CD4-positive, CD25-positive, alpha-beta regulatory T cell (primary cell): ENCODE measurements around the gene TMEM116. TPM values are rescaled to one million over a fixed set of nuclear protein-coding genes. Genes with fewer than 3 reads are reported as not detected.
"Not testable (repeated sequence)": the region's sequence is repeated elsewhere in the genome, so short reads cannot be mapped to it uniquely, and the experiment has no call there.

ENCODE experiments used
- ATAC-seq, 2 donors: fragments of 150-1000 bp; cut with Tn5 transposase; one replicate each; pipeline ENCODE4 v1.10.0; 2021; ENCODE audit warnings: low read depth in 2 of 2, moderate number of reproducible peaks in 2 of 2, moderate library complexity in 1 of 2
- DNase-seq, 3 donors: peaks; one replicate each; pipeline versions ENCODE4 v3.0.0 to v3.0.0-alpha.2; 2012 to 2022; ENCODE audit warnings: mixed read lengths in 1 of 3
- H3K27ac ChIP-seq: one replicate; pipeline ENCODE4 v1.7.0; 2013; ENCODE audit warnings: mild to moderate bottlenecking, low read length; ENCODE audit not compliant: insufficient read depth, poor library complexity, severe bottlenecking
- H3K27me3 ChIP-seq: one replicate; pipeline ENCODE4 v1.7.0; 2013; ENCODE audit warnings: low read length; ENCODE audit not compliant: control insufficient read depth, insufficient read depth
- H3K36me3 ChIP-seq: one replicate; pipeline ENCODE4 v1.7.0; 2013; ENCODE audit warnings: mild to moderate bottlenecking, low read length, moderate library complexity; ENCODE audit not compliant: control insufficient read depth, insufficient read depth
- H3K4me1 ChIP-seq: 2 replicates; pipeline ENCODE4 v1.7.0; 2013; ENCODE audit warnings: mild to moderate bottlenecking, low read length; ENCODE audit not compliant: insufficient read depth, control insufficient read depth, poor library complexity, severe bottlenecking
- H3K4me3 ChIP-seq: one replicate; pipeline ENCODE4 v1.7.0; 2013; ENCODE audit warnings: low read depth, mild to moderate bottlenecking, low read length, moderate library complexity
- H3K9me3 ChIP-seq, 2 experiments: 1 replicate in 1 of 2; 2 replicates in 1 of 2; pipeline ENCODE4 v1.7.0; 2013; ENCODE audit warnings: low read length in 2 of 2, mild to moderate bottlenecking in 1 of 2, moderate library complexity in 1 of 2; ENCODE audit not compliant: control insufficient read depth in 2 of 2
- H3K27ac Mint-ChIP-seq, 3 donors: one replicate each; pipeline ENCODE4 v1.8.0; 2020 to 2022; ENCODE audit warnings: mild to moderate bottlenecking in 3 of 3, mixed read lengths in 3 of 3, moderate library complexity in 2 of 3
- H3K27me3 Mint-ChIP-seq: one replicate; pipeline ENCODE4 v1.8.0; 2022; ENCODE audit warnings: mild to moderate bottlenecking, mixed read lengths
- H3K36me3 Mint-ChIP-seq: one replicate; pipeline ENCODE4 v1.8.0; 2020; ENCODE audit warnings: mixed read lengths
- H3K4me1 Mint-ChIP-seq, 4 donors: one replicate each; pipeline ENCODE4 v1.8.0; 2020 to 2022; ENCODE audit warnings: mixed read lengths in 4 of 4, mild to moderate bottlenecking in 1 of 4
- H3K4me3 Mint-ChIP-seq, 4 donors: one replicate each; pipeline ENCODE4 v1.8.0; 2020 to 2022; ENCODE audit warnings: mild to moderate bottlenecking in 4 of 4, mixed read lengths in 4 of 4, moderate library complexity in 3 of 4
- H3K9me3 Mint-ChIP-seq, 7 donors: one replicate each; pipeline ENCODE4 v1.8.0; 2020 to 2022; ENCODE audit warnings: mixed read lengths in 7 of 7, mild to moderate bottlenecking in 3 of 7, moderate library complexity in 2 of 7
- polyA plus RNA-seq, 4 donors: library from polyadenylated mRNA; unstranded; fragments of 300-500 nt; fragmentation: Illumina TruSeq; gene quantifications; one replicate each; pipeline ENCODE4 v1.2.3, GENCODE V29; 2021
- total RNA-seq: library from RNA; stranded (reverse); gene quantifications from one replicate; pipeline ENCODE4 v1.2.3, GENCODE V29; 2022

TMEM116 gene
- total and polyA plus RNA-seq, 5 donors from 2014 or later = 20.2 to 38.4 (median 27.9) TPM

DNA sequence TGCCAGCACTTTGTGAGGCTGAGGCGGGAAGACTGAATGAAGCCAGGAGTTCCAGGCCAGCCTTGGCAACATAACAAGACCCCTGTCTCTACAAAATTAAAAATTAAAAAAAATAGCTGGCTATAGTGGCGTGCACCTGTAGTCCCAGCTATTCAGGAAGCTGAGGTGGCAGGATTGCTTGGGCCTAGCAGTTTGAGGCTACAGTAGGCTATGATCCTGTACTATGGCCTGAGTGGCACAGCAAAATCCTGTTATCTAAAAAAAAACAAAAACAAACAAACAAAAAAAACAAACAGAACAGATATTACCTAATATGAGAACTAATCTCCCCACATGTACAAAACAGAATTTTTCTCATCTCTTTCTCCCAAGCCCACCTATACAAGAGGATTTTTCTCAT, 15.7 kb downstream of the TMEM116 start:
- peak overlapping the region; percentile 13 for H3K4me3 ChIP-seq
- H3K27me3 ChIP-seq = no peaks in the 10 kb centered on the region
- ATAC-seq (no peak), DNase-seq (no peak)
- H3K27ac ChIP-seq = peak overlapping the region; percentile 57
- peaks cover 48 to 92% (median 64%) of the 10 kb centered on the region in 4 donors for H3K4me1 Mint-ChIP-seq
- peaks cover 71% of the 10 kb centered on the region for H3K4me1 ChIP-seq
- no peaks in the 10 kb centered on the region for H3K9me3 Mint-ChIP-seq
- no peaks in the 10 kb centered on the region for H3K36me3 ChIP-seq
- peak overlapping the region; percentile 57 to 92 (median 76) for H3K27ac Mint-ChIP-seq
- no peaks in the 10 kb centered on the region for H3K9me3 ChIP-seq
- no peaks in the 10 kb centered on the region for H3K27me3 Mint-ChIP-seq
- H3K36me3 Mint-ChIP-seq = peaks cover 7% of the 10 kb centered on the region
- peak overlapping the region in 3 of 4 donors; percentile 56 to 81 (median 75) for H3K4me3 Mint-ChIP-seq

DNA sequence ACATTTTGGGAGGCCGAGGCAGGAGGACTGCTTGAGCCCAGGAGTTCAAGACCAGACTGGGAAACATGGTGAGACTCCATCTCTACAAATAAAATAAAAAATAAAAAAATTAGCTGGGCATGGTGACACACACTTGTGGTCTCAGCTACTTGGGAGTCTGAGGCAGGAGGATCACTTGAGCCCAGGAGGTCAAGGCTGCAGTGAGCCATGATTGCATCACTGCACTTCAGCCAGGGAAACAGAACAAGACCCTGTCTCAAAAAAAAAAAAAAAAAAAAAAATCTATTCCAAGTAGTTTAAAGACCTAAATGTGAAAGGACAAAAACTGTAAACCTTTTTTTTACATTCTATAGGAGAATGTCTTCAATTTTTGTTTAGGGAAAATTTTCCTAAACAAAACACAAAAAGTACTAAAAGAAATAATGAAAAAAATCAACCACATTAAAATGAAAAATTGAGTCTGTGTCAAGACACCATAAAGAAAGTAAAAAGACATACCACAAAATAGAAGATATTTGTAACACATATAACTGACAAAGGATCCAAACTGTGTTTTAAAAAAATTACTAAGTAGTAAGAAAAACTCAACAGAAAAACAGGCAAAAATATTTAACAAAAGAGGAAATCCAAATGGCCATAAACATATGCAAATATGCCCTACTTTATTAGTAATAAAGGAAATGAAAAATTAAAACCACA, 17.0 kb downstream of the TMEM116 start:
- H3K36me3 ChIP-seq = no peaks in the 10 kb centered on the region
- H3K36me3 Mint-ChIP-seq = peaks cover 9% of the 10 kb centered on the region
- H3K27me3 ChIP-seq = no peaks in the 10 kb centered on the region
- ATAC-seq = no peak
- H3K4me1 ChIP-seq = peaks cover 66% of the 10 kb centered on the region
- H3K4me3 ChIP-seq = peak overlapping the region; percentile 63
- H3K4me1 Mint-ChIP-seq = peaks cover 47 to 87% (median 61%) of the 10 kb centered on the region in 4 donors
- H3K27ac Mint-ChIP-seq = peak overlapping the region; percentile 26 to 97 (median 86)
- no peaks in the 10 kb centered on the region for H3K9me3 Mint-ChIP-seq
- H3K27ac ChIP-seq = peak overlapping the region; percentile 55
- no peak for DNase-seq
- H3K9me3 ChIP-seq = no peaks in the 10 kb centered on the region
- no peaks in the 10 kb centered on the region for H3K27me3 Mint-ChIP-seq
- H3K4me3 Mint-ChIP-seq = peak overlapping the region; percentile 49 to 91 (median 80)

DNA sequence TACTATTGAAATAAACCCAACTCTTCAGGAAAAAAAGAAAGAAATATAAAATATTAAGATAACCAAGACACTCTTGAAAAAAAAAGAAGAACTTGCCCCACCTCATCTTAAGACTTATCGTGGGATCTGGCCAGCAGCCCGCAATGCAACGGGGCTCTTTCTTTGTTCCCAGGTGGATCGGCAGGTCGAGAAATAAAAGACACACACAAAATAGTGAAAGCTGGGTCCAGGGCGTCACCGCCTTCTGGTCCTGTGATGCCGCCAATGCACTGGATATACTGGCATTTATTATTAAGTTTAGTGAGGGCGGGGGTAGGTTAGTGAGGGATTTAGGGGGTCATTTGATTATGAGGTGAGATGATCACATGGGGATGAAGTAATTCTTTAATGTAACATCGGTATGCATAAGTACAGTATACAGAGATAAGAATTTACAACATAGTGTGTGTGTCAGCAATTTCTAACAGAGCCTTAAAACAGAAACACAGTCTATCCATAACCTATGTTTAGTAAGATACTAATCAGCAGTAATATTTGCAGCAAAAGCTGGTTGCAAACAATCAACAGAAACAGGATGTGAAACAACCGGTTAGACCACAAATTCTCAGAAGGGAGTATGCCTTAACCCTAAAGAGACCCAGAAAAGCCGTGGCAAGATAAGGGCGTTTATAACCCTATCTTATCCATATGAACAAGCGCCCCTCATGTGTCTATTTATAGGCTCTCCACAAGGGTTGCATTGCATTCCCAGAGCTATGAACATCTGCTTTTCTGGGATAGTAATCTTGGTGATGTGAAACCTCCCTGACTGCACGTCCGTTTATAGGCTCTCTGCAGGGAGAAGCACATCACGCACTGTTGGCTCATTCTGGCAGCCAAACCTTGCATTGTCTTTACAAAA, 18.5 kb downstream of the TMEM116 start:
- not testable (repeated sequence) for H3K36me3 ChIP-seq, H3K36me3 Mint-ChIP-seq, H3K27me3 ChIP-seq, H3K9me3 ChIP-seq, H3K27me3 Mint-ChIP-seq, H3K9me3 Mint-ChIP-seq
- ATAC-seq (peak; percentile 10 to 19), DNase-seq (peak in 2 of 3 donors; percentile 62 to 82)
- Mint-ChIP-seq H3K4me1 (peaks cover 39 to 75% (median 55%) of the 10 kb centered on the region in 4 donors), H3K4me3 (peak overlapping the region; percentile 78 to 91 (median 88)), H3K27ac (peak overlapping the region; percentile 86 to 97 (median 93))
- Histone ChIP-seq H3K27ac (peak overlapping the region; percentile 66), H3K4me3 (peak overlapping the region; percentile 86), H3K4me1 (peaks cover 57% of the 10 kb centered on the region)

DNA sequence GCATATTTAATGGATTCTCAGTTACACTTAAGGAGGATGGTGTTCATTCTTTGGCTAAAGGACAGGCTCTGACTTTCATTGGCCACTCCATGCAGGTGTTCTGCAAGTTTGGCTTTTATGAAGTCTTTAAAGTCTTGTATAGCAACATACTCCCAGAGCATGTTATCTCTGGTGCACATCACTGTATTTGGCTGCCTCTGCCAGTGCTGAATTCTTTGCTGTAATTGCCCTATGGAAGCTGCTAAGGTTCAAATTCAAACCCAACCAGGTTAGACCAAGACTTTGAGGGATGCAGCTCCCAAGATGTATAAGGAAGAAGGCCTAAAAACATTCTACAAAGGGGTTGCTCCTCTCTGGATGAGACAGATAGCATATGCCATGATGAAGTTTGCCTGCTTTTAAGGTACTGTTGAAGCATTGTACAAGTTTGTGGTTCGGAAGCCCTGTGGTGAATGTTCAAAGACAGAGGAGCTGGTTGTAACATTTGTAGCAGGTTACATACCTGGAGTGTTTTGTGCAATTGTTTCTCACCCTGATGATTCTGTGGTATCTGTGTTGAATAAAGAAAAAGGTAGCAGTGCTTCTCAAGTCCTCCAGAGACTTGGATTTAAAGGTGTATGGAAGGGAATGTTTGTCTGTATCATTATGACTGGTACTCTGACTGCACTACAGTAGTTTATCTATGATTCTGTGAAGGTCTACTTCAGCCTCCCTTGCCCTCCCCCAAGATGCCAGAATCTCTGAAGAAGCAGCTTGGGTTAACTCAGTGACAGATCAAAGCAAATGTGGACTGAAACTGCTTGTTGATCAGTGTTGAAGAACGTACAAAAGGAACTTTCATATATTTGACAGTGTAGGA, 19.4 kb downstream of the TMEM116 start:
- Mint-ChIP-seq H3K27me3 (no peaks in the 10 kb centered on the region), H3K9me3 (peaks cover 0 to 3% (median 0%) of the 10 kb centered on the region in 7 donors), H3K36me3 (peaks cover 12% of the 10 kb centered on the region)

DNA sequence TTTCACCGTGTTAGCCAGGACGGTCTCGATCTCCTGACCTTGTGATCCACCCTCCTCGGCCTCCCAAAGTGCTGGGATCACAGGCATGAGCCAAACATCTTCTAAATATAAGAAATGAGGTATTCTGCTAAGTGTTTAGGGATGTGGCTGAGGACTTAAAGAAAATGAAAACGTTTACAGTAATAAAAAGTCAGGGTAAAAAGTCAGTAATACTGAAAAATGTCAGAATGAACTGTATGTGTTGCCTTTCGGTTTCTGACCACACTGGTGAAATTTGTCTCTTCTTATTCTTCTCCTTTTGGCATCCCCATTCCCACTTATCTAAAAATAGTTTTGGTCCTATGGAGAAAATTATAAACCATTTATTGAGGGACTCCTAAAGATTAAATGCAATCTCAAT, 20.5 kb downstream of the TMEM116 start:
- Mint-ChIP-seq H3K9me3 (peaks cover 0 to 3% (median 0%) of the 10 kb centered on the region in 7 donors), H3K4me1 (peaks cover 37 to 67% (median 51%) of the 10 kb centered on the region in 4 donors), H3K27ac (peak overlapping the region; percentile 86 to 93 (median 93)), H3K4me3 (peak overlapping the region in 3 of 4 donors; percentile 3 to 91 (median 90)), H3K27me3 (no peaks in the 10 kb centered on the region), H3K36me3 (peaks cover 17% of the 10 kb centered on the region)
- Histone ChIP-seq H3K27me3 (no peaks in the 10 kb centered on the region), H3K36me3 (peaks cover 4% of the 10 kb centered on the region), H3K4me3 (no peak overlapping the region), H3K9me3 (no peaks in the 10 kb centered on the region), H3K4me1 (peaks cover 47% of the 10 kb centered on the region), H3K27ac (no peak overlapping the region)
- ATAC-seq (no peak), DNase-seq (no peak)

More for the DNA sequence above, 19.4 kb downstream of the TMEM116 start:
- H3K27ac ChIP-seq = peak overlapping the region; percentile 66
- H3K27me3 ChIP-seq = no peaks in the 10 kb centered on the region
- peaks cover 4% of the 10 kb centered on the region for H3K36me3 ChIP-seq
- peaks cover 57% of the 10 kb centered on the region for H3K4me1 ChIP-seq
- H3K9me3 ChIP-seq = no peaks in the 10 kb centered on the region
- Mint-ChIP-seq H3K4me1 (peaks cover 40 to 72% (median 54%) of the 10 kb centered on the region in 4 donors), H3K27ac (peak overlapping the region; percentile 86 to 97 (median 93)), H3K4me3 (peak overlapping the region; percentile 78 to 91 (median 88))
- peak in 2 of 3 donors; percentile 54 to 65 for DNase-seq
- peak overlapping the region; percentile 86 for H3K4me3 ChIP-seq
- peak; percentile 70 to 72 for ATAC-seq

DNA sequence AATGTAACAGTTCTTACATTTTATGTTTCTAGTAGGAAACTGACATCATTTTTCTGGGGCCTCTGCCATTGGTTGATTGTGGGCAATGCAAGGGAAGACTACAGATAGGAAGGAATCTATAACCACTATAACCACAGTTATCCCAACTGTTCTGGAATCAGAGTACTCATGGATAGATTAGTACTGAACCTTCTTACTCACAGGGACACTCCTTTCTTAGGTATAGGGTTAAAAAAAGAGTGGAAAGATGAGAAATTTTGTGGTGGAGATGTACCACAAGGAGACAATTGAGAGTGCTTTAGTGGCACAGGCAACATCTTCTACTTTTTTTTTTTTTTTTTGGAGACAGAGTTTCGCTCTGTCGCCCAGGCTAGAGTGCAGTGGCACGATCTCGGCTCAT, 21.0 kb downstream of the TMEM116 start:
- no peaks in the 10 kb centered on the region for H3K27me3 ChIP-seq
- H3K4me3 ChIP-seq = no peak overlapping the region
- H3K9me3 Mint-ChIP-seq = peaks cover 0 to 3% (median 0%) of the 10 kb centered on the region in 7 donors
- H3K27ac ChIP-seq = peak overlapping the region; percentile 15
- H3K36me3 ChIP-seq = peaks cover 4% of the 10 kb centered on the region
- ATAC-seq = no peak
- DNase-seq = no peak
- no peaks in the 10 kb centered on the region for H3K9me3 ChIP-seq
- H3K4me3 Mint-ChIP-seq = peak overlapping the region in 2 of 4 donors; percentile 1 to 23
- H3K27me3 Mint-ChIP-seq = no peaks in the 10 kb centered on the region
- H3K36me3 Mint-ChIP-seq = peaks cover 18% of the 10 kb centered on the region
- peaks cover 42% of the 10 kb centered on the region for H3K4me1 ChIP-seq
- H3K27ac Mint-ChIP-seq = peak overlapping the region; percentile 86 to 93 (median 93)
- H3K4me1 Mint-ChIP-seq = peaks cover 35 to 63% (median 47%) of the 10 kb centered on the region in 4 donors

DNA sequence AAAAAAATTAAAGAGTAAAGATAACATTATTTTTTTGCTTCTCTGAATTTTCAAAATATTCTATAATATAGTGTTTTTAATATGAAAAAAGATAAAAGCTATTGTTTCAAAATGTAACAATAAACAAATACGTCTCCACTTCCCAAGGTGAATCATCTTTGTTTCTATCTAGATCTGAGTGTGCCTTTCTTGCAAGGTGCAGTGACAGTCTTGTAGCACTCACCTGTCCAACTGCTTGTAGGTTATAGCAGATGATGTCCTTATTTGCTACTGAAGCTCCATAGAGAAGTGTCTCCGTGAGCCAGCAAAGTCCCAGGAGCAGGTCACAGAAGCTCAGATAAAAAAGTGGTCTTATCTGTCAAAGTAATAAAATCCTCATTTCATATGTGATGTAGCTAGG, 21.4 kb downstream of the TMEM116 start:
- Histone ChIP-seq H3K27me3 (no peaks in the 10 kb centered on the region), H3K36me3 (peaks cover 4% of the 10 kb centered on the region), H3K27ac (peak overlapping the region; percentile 15), H3K4me3 (no peak overlapping the region), H3K4me1 (peaks cover 38% of the 10 kb centered on the region), H3K9me3 (no peaks in the 10 kb centered on the region)
- no peak for ATAC-seq
- Mint-ChIP-seq H3K4me3 (peak overlapping the region in 2 of 4 donors; percentile 1 to 23), H3K9me3 (peaks cover 0 to 3% (median 0%) of the 10 kb centered on the region in 7 donors), H3K36me3 (peaks cover 18% of the 10 kb centered on the region), H3K27ac (peak overlapping the region; percentile 86 to 93 (median 86)), H3K4me1 (peaks cover 34 to 58% (median 44%) of the 10 kb centered on the region in 4 donors), H3K27me3 (no peaks in the 10 kb centered on the region)
- DNase-seq = no peak
